Esophagus muscularis mucosa (tissue), 4 donors: ENCODE data around the gene FUNDC1.

Experiments used
- EP300 ChIP-seq: sonication (generic); formaldehyde crosslinking; IDR thresholded peaks from one replicate; pipeline ENCODE4 v1.6.1; 2017; ENCODE audit warnings: antibody characterized with exemption
- POLR2A ChIP-seq: fragments of 450-650 bp; IDR thresholded peaks from one replicate; pipeline ENCODE4 v1.6.1; 2017; ENCODE audit warnings: antibody characterized with exemption, moderate library complexity, mild to moderate bottlenecking, low read depth
- POLR2AphosphoS5 ChIP-seq, 2 donors: sonication (generic); formaldehyde crosslinking; IDR thresholded peaks; one replicate each; pipeline ENCODE4 v1.6.1; 2017; ENCODE audit warnings: antibody characterized with exemption in 2 of 2
- TF ChIP-seq, protein P1 (sequence below), 3 experiments: fragments of 200-600 bp in 2 of 3; fragments of 450-650 bp in 1 of 3; sonication (generic) in 2 of 3; IDR thresholded peaks; one replicate each; pipeline ENCODE4 v1.5.1; 2017 to 2019; ENCODE audit warnings: antibody characterized with exemption in 3 of 3, mild to moderate bottlenecking in 2 of 3, moderate library complexity in 1 of 3

DNA sequence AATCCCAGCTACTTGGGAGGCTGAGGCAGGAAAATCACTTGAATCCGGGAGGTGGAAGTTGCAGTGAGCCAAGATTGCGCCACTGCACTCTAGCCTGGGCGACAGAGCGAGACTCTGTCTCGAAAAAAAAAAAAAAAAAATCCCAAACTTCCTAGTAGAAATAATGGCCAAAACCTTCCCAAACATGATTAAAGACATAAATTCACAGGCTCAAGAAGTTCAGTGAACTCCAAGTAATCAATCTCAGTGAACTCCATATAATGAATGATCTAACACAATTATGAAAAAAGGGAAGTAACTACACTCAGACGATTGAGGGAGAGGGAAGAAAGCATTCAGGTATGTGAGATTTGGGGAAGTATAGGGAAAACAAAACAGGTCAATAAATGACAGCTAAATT is 6.5 kb downstream of the FUNDC1 start:
- TF ChIP-seq, protein P1, sequence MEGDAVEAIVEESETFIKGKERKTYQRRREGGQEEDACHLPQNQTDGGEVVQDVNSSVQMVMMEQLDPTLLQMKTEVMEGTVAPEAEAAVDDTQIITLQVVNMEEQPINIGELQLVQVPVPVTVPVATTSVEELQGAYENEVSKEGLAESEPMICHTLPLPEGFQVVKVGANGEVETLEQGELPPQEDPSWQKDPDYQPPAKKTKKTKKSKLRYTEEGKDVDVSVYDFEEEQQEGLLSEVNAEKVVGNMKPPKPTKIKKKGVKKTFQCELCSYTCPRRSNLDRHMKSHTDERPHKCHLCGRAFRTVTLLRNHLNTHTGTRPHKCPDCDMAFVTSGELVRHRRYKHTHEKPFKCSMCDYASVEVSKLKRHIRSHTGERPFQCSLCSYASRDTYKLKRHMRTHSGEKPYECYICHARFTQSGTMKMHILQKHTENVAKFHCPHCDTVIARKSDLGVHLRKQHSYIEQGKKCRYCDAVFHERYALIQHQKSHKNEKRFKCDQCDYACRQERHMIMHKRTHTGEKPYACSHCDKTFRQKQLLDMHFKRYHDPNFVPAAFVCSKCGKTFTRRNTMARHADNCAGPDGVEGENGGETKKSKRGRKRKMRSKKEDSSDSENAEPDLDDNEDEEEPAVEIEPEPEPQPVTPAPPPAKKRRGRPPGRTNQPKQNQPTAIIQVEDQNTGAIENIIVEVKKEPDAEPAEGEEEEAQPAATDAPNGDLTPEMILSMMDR (IDR thresholded peaks at IDR 0.05), result no peak
- TF ChIP-seq EP300 (no peak), POLR2AphosphoS5 (IDR thresholded peaks at IDR 0.05) (no peak), POLR2A (no peak)
